ENCODE measurements around the gene TPPP2.
"Not testable (repeated sequence)": the region's sequence is repeated elsewhere in the genome, so short reads cannot be mapped to it uniquely, and the experiment has no call there.

Gene TPPP2

GRCh38 chr14:21039585-21040369 is 9.8 kb downstream of the TPPP2 start:
- DNase-seq, result no peak

- DNase-seq, result no peak
Measured at GRCh38 chr14:21040370-21040925, 10.4 kb downstream of the TPPP2 start.

DNA sequence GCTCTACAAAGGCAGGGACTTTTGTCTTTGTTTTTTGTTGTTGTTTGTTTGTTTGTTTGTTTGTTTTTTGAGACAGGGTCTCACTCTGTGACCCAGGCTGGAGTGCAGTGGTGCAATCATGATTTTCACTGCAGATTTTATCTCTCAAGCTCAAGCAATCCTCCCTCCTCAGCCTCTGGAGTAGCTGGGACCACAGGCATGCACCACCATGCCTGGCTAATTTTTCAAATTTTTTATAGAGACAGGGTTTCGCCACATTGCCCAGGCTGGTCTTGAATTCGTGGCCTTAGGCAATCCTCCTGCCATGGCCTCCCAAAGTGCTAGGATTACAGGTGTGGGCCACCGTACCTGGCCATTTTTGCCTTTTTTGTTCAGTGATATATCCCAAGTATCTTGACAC is 10.9 kb downstream of the TPPP2 start:
- not testable (repeated sequence) for DNase-seq

- no peak for DNase-seq
Measured at GRCh38 chr14:21041676-21042433, 11.8 kb downstream of the TPPP2 start, which contains the start of gene RNASE7. Gene RNASE7 (plus strand): TSS chr14:21042362. CDS start chr14:21042993, 631 bp downstream.

DNA sequence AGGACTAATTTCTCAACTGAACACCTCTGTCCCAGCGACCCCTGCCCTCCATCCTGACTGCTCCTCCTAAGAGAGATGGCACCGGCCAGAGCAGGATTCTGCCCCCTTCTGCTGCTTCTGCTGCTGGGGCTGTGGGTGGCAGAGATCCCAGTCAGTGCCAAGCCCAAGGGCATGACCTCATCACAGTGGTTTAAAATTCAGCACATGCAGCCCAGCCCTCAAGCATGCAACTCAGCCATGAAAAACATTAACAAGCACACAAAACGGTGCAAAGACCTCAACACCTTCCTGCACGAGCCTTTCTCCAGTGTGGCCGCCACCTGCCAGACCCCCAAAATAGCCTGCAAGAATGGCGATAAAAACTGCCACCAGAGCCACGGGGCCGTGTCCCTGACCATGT is 12.9 kb downstream of the TPPP2 start:
- DNase-seq, result no peak

GRCh38 chr14:21043387-21043973 is 13.5 kb downstream of the TPPP2 start:
- DNase-seq, result no peak

GRCh38 chr14:21043974-21044618 is 14.1 kb downstream of the TPPP2 start:
- no peak for DNase-seq

DNA sequence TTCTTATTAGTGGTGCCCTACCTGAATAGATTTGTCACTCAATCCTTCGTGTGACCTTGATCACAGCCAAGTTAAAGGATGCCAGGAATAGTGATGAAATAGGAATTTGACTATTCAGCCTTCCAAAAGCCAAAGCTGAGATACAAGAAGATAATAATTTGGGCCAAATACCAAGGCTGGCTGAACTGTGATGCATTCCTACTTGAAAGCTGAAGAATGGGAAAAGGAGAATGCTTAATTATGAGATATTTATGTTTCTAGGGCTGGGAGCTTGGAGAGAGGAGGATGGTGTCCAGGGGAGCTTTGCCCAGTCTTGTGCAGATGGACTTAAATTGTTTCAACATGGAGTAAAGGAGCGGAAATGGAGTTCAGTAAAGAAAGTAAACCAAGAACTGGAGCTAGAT is 17.4 kb downstream of the TPPP2 start:
- DNase-seq, result no peak

GRCh38 chr14:21048638-21049037 is 18.6 kb downstream of the TPPP2 start:
- no peak for DNase-seq

- DNase-seq, result no peak
Measured at GRCh38 chr14:21049271-21049673, 19.3 kb downstream of the TPPP2 start.

GRCh38 chr14:21050597-21050996 is 20.6 kb downstream of the TPPP2 start:
- no peak for DNase-seq

- DNase-seq, result no peak
Measured at GRCh38 chr14:21053184-21054122, 23.4 kb downstream of the TPPP2 start.

DNA sequence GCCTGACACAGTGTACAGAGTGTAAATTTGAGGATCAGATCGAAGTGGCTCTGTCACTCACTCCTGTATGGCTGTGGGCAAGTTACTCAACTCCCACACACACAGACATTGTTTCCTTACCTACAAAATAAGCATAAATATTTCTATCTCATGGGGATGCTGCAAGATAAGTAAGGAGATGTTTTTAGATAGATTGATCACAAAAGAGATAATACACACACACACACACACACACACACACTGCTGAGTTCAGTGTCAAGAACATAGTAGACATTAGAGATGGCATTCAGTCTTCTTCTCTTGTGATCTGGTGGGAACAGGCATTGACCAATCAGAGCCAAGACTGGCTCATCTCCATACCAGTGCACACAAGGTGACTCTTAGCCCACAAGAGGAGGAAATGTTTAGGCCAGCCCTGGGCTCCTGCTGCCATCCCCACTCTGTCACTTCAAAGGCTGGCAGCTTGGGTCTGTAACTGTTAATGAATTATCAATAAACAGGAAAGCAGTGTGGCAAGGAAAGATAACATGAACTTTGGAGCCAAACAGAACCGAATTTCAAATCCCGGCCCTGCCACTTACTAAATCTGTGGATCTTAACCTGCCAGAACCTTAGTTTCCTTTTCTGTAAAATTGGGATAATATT is 24.2 kb downstream of the TPPP2 start:
- no peak for DNase-seq

GRCh38 chr14:21054768-21055145 is 24.7 kb downstream of the TPPP2 start:
- no peak for DNase-seq

DNA sequence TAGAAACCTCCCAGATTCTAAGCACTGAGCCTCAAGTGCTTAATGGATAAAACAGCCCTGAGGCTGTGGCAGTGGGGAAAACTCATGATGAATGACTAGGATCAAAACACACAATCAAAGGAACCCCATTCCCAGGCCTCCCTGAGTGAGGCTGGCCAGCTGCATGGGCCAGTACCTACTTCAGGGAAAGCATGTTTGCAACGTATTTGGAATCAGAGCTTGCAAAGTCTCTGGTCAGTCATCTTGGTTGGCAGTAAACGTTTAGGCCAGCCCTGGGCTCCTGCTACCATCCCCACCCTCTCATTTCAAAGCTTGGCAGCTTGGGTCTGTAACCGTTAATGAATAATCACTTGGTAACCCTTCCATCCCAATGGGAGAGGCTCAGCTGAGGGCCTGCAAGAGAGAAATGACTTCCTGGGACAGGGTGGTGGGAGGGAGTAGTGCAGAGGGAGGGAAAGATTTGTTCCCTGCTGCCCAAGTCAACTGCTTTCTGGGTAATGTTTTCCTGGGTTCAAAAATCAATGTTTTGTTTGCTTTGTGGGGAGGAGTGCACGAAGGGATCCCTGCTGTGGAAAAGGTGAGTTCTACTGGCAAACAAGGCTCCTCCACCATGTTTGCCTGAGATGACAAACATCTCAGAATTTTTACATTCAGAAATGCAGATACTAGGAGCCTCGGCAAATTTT is 25.6 kb downstream of the TPPP2 start:
- DNase-seq, result no peak

- DNase-seq, result no peak
Measured at GRCh38 chr14:21056520-21057163, 26.6 kb downstream of the TPPP2 start.

DNA sequence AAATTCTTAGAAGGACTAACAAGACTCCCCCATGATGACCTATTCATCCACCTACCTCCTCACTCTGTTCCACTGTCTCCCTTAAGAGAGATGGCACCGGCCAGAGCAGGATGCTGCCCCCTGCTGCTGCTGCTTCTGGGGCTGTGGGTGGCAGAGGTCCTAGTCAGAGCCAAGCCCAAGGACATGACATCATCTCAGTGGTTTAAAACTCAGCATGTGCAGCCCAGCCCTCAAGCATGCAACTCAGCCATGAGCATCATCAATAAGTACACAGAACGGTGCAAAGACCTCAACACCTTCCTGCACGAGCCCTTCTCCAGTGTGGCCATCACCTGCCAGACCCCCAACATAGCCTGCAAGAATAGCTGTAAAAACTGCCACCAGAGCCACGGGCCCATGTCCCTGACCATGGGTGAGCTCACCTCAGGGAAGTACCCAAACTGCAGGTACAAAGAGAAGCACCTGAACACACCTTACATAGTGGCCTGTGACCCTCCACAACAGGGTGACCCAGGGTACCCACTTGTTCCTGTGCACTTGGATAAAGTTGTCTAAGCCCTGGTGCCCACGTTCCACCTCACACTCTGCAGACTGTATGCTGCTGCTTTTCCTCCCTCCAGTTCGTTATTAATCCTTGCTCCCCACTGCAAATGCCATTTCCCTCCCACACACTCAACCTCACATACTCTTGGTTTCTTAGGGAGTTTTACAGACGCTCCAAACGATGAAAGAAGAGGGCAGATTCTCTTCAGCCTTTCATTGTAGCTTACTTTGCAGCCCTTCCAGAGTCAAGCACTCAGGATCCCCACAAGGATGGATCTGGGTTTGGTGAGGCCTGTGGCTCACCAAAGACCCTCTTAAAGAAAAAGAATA is 28.0 kb downstream of the TPPP2 start, which contains the start of gene RNASE8:
Gene RNASE8 (plus strand): TSS at position 20 of the 873 bp plus-strand sequence. CDS start 71 bp downstream, at position 91.
- DNase-seq, result no peak

- no peak for DNase-seq
Measured at GRCh38 chr14:21058903-21059302, 28.9 kb downstream of the TPPP2 start.
